Vagina (tissue), 2 donors: ENCODE results near the gene ZDHHC12.

ENCODE experiments used
- CTCF ChIP-seq, 3 experiments: fragments of 450-650 bp in 2 of 3; fragments of 200-600 bp in 1 of 3; sonication (generic) in 1 of 3; IDR thresholded peaks; one replicate each; pipeline ENCODE4 v1.5.1; 2017 to 2019; ENCODE audit warnings: antibody characterized with exemption in 3 of 3, mild to moderate bottlenecking in 2 of 3, moderate library complexity in 2 of 3
- POLR2A ChIP-seq, 2 donors: fragments of 450-650 bp; IDR thresholded peaks; one replicate each; pipeline ENCODE4 v1.6.1; 2017; ENCODE audit warnings: antibody characterized with exemption in 2 of 2, mild to moderate bottlenecking in 2 of 2, moderate library complexity in 2 of 2

DNA sequence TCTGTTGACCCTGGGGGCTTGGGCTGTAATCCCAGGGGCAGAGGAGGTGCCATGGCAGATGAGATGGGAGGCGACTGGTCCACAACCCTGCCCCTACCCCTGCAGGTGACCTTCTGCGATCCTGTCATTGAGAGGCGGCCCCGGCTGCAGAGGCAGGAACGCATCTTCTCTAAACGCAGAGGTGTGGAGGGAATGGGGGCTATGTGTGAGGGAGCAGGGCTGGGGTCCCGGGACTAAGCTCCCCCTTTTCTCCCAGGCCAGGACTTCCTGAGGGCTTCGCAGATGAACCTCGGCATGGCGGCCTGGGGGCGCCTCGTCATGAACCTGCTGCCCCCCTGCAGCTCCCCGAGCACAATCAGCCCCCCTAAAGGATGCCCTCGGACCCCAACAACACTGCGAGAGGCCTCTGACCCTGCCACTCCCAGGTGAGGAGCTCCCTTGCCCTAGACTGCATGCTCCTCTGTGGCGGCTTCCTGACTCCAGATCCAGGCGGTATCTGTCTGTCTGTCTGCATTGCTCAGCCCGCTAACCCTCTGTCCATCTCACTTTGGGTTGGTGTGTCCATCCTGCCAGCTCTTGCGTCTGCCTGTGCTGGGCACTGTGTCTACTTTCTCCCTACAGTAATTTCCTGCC is 9.9 kb downstream of the ZDHHC12 start:
- TF ChIP-seq CTCF (IDR thresholded peaks at IDR 0.05), result no peak
- TF ChIP-seq POLR2A (IDR thresholded peaks at IDR 0.05), result no peak
